ENCODE data around the gene PPIL6. TPM values are rescaled to one million over a fixed set of nuclear protein-coding genes. Genes with fewer than 3 reads are reported as not detected.
A peak's percentile ranks its signal among the peaks of the same experiment; 100 is the strongest.

The PPIL6 gene
- total RNA-seq, 2 donors from 2014 or later: 0.58 to 2.0 TPM

- intact Hi-C loops (cut with DNase I, micrococcal nuclease): no loop called here
- ATAC-seq (no peak), DNase-seq (no peak)
Measured at GRCh38 chr6:109453594-109454495, 13.4 kb upstream of the PPIL6 start.

GRCh38 chr6:109453156-109453555 lies 12.7 kb upstream of the PPIL6 start:
- intact Hi-C loops (cut with DNase I, micrococcal nuclease): no loop called here
- ATAC-seq (no peak), DNase-seq (no peak)

- no peak for ATAC-seq
- DNase-seq: no peak
- intact Hi-C loops (cut with DNase I, micrococcal nuclease): no loop called here
Measured at GRCh38 chr6:109452181-109452580, 11.8 kb upstream of the PPIL6 start.

- DNase-seq (no peak), ATAC-seq (no peak)
- intact Hi-C loops (cut with DNase I, micrococcal nuclease): no loop called here
Measured at GRCh38 chr6:109451376-109451775, 10.9 kb upstream of the PPIL6 start.

- ATAC-seq (no peak), DNase-seq (no peak)
- intact Hi-C loops (cut with DNase I, micrococcal nuclease): no loop called here
Measured at GRCh38 chr6:109450801-109451200, 10.4 kb upstream of the PPIL6 start.

GRCh38 chr6:109449795-109450673 lies 9.6 kb upstream of the PPIL6 start:
- no peak for ATAC-seq
- intact Hi-C loops (cut with DNase I, micrococcal nuclease): no loop called here
- DNase-seq: peak in 1 of 2 donors; percentile 32

GRCh38 chr6:109449064-109449794 lies 8.8 kb upstream of the PPIL6 start:
- ATAC-seq (no peak), DNase-seq (no peak)
- intact Hi-C loops (cut with DNase I, micrococcal nuclease): no loop called here

- ATAC-seq: no peak
- no peak for DNase-seq
- intact Hi-C loops (cut with DNase I, micrococcal nuclease): no loop called here
Measured at GRCh38 chr6:109448615-109449014, 8.2 kb upstream of the PPIL6 start.

- intact Hi-C loops (cut with DNase I, micrococcal nuclease): no loop called here
- ATAC-seq (peak; percentile 43), DNase-seq (peak in 1 of 2 donors; percentile 49)
Measured at GRCh38 chr6:109447878-109448555, 7.6 kb upstream of the PPIL6 start.

- no peak for ATAC-seq
- intact Hi-C loops (cut with DNase I, micrococcal nuclease): no loop called here
- DNase-seq: no peak
Measured at GRCh38 chr6:109447087-109447486, 6.7 kb upstream of the PPIL6 start.

GRCh38 chr6:109446541-109446940 lies 6.1 kb upstream of the PPIL6 start:
- intact Hi-C loops (cut with DNase I, micrococcal nuclease): no loop called here
- no peak for DNase-seq
- ATAC-seq: no peak

- peak; percentile 53 to 58 for DNase-seq
- ATAC-seq: peak; percentile 57
- intact Hi-C loops (cut with DNase I, micrococcal nuclease): no loop called here
Measured at GRCh38 chr6:109446072-109446471, 5.6 kb upstream of the PPIL6 start.

- no peak for ATAC-seq
- DNase-seq: no peak
- intact Hi-C loops (cut with DNase I, micrococcal nuclease): no loop called here
Measured at GRCh38 chr6:109445382-109445781, 5.0 kb upstream of the PPIL6 start.

- ATAC-seq: no peak
- no peak for DNase-seq
- intact Hi-C loops (cut with DNase I, micrococcal nuclease): no loop called here
Measured at GRCh38 chr6:109443425-109443950, 3.1 kb upstream of the PPIL6 start.

GRCh38 chr6:109442393-109442924 lies 2.0 kb upstream of the PPIL6 start:
- DNase-seq (no peak), ATAC-seq (no peak)
- intact Hi-C loops (cut with DNase I, micrococcal nuclease): no loop called here

- peak; percentile 56 for ATAC-seq
- intact Hi-C loops (cut with DNase I, micrococcal nuclease): no loop called here
- DNase-seq: peak; percentile 66 to 72
Measured at GRCh38 chr6:109441069-109441816, 815 bp upstream of the PPIL6 start.

- intact Hi-C loops (cut with DNase I, micrococcal nuclease): no loop called here
Measured at GRCh38 chr6:109436041-109436440, 4.4 kb downstream of the PPIL6 start.

More at GRCh38 chr6:109436041-109436440, 4.4 kb downstream of the PPIL6 start:
- DNase-seq: no peak
- ATAC-seq: no peak
